ENCODE measurements around the gene DDX28. TPM values are rescaled to one million over a fixed set of nuclear protein-coding genes. Genes with fewer than 3 reads are reported as not detected.
"Not testable (repeated sequence)": the region's sequence is repeated elsewhere in the genome, so short reads cannot be mapped to it uniquely, and the experiment has no call there.

The DDX28 gene
- total and polyA plus RNA-seq, 9 of the 15 experiments (the other 6 are each of a cell fraction or from before 2014, with no cell fraction given): 2.8 to 24.5 (median 15.9) TPM

GRCh38 chr16:67998779-67999688 lies 24.0 kb downstream of the DDX28 start, which contains the start of gene DPEP2:
DPEP2 (minus strand) TSS chr16:67999484; CDS start chr16:67993212, 6,272 bp downstream.
- CTCF ChIA-PET (ENCODE audit: low intra/inter-chr PET ratio); H4K20me1 ChIP-seq (replicated peaks; ENCODE audit: control insufficient read depth, insufficient read depth, low read length); intact Hi-C loops (cut with micrococcal nuclease); H3K9ac ChIP-seq (ENCODE audit: insufficient read depth in 1 of 2, low read depth in 2 of 2, low read length in 2 of 2); H3K36me3 ChIP-seq (ENCODE audit: control insufficient read depth, insufficient read depth, low read length); H3K79me2 ChIP-seq (ENCODE audit: control insufficient read depth, insufficient read depth, low read length); H3K27me3 ChIP-seq (ENCODE audit: control insufficient read depth in 2 of 2, insufficient read depth in 2 of 2, low read length in 2 of 2); H3K9me1 ChIP-seq (ENCODE audit: control insufficient read depth, insufficient read depth, low read length); H3K4me3 ChIP-seq; H3K9me3 ChIP-seq (replicated peaks; ENCODE audit: control insufficient read depth, insufficient read depth, low read depth, low read length); FAIRE-seq; DNase-seq (ENCODE audit: extremely low read depth in 1 of 4, low spot score in 3 of 4); TF ChIP-seq NR2C1 (tag; IDR thresholded peaks at IDR 0.05): not testable (repeated sequence)
- BruUV-seq (replicated peaks): TSS peak; percentile 96
- in situ Hi-C loops (cut with MboI): loop anchor here (10.0 kb wide), 1 partner anchor 316 kb away; the partner anchor contains the start of genes PRMT7 and SLC7A6OS
- peak within 1 kb of the TSS; percentile 73 for H2AFZ ChIP-seq (ENCODE audit: low read depth, low read length)
- peak within 1 kb of the TSS; percentile 40; the same call in 1 of the 2 replicates for H3K4me2 ChIP-seq (ENCODE audit: insufficient read depth, low read length)
- WGBS (ENCODE audit: insufficient coverage, low coverage, missing lambda C conversion rate): 56% methylated on average over 17 of the region's 18 CpGs
- peak within 1 kb of the TSS; percentile 35; the same call in 1 of the 3 replicates for H3K27ac ChIP-seq (ENCODE audit: extremely low read depth, low read depth, low read length)
- peak; percentile 61 for ATAC-seq
- peaks cover 20 to 22% of the 10 kb centered on the region in 2 experiments for H3K4me1 ChIP-seq (replicated peaks in 1 of 2; ENCODE audit: control insufficient read depth in 2 of 2, insufficient read depth in 2 of 2, low read length in 2 of 2)
- POLR2A ChIA-PET: interaction anchor here (1.1 kb wide), 3 partner anchors 9 to 53 kb away, joined by 3 read pairs; no protein-coding TSS in a partner anchor
- TF ChIP-seq NR2C1 (IDR thresholded peaks at IDR 0.05): 0 out of 2 replicates have a peak, but pooled peaks have one; percentile 13
- TF ChIP-seq FOS (IDR thresholded peaks at IDR 0.05; ENCODE audit: extremely low read depth, insufficient read length): peak; percentile 28
- TF ChIP-seq MGA (IDR thresholded peaks at IDR 0.05): 0 out of 2 replicates have a peak, but pooled peaks have one; percentile 31
- TF ChIP-seq KDM5B (IDR thresholded peaks at IDR 0.05; ENCODE audit: insufficient replicate concordance, low read depth, low read length): peak; percentile 51
- TF ChIP-seq SUPT5H (IDR thresholded peaks at IDR 0.05): peak; percentile 76
- TF ChIP-seq SPI1 (IDR thresholded peaks at IDR 0.05; ENCODE audit: borderline replicate concordance, low read depth, low read length): peak; percentile 80
- peak; percentile 53; the same call in 1 of the 2 replicates for TF ChIP-seq L3MBTL2 (IDR thresholded peaks at IDR 0.05)
- peak; percentile 65 for TF ChIP-seq POLR2B (IDR thresholded peaks at IDR 0.05; ENCODE audit: low read depth, partially characterized antibody)
- peak; percentile 37; the same call in 1 of the 2 replicates for TF ChIP-seq RBFOX2 (IDR thresholded peaks at IDR 0.05; ENCODE audit: low read depth, low read length)

All from K562 (cell line).